CD4-positive, alpha-beta T cell treated with Interferon alpha-2 for 1 hour (primary cell): ENCODE data around the gene SCARB1.
A peak's percentile ranks its signal among the peaks of the same experiment; 100 is the strongest.

Experiments
- DNase-seq, 2 donors: peaks; one replicate each; pipeline ENCODE4 v3.0.0-alpha.2; 2020 to 2022

The SCARB1 gene

GRCh38 chr12:124790650-124791400 is 72.8 kb downstream of the SCARB1 start:
- no peak for DNase-seq

GRCh38 chr12:124788936-124789555 is 74.6 kb downstream of the SCARB1 start:
- DNase-seq: no peak

- DNase-seq: no peak
Measured at GRCh38 chr12:124786061-124786964, 77.4 kb downstream of the SCARB1 start.

GRCh38 chr12:124784871-124785572 is 78.6 kb downstream of the SCARB1 start:
- no peak for DNase-seq

- DNase-seq: no peak
Measured at GRCh38 chr12:124783087-124783486, 80.6 kb downstream of the SCARB1 start.

GRCh38 chr12:124782132-124782531 is 81.5 kb downstream of the SCARB1 start:
- no peak for DNase-seq

GRCh38 chr12:124780752-124781685 is 82.6 kb downstream of the SCARB1 start:
- DNase-seq: no peak

GRCh38 chr12:124780336-124780735 is 83.3 kb downstream of the SCARB1 start:
- DNase-seq: no peak

- no peak for DNase-seq
Measured at GRCh38 chr12:124779161-124780141, 84.2 kb downstream of the SCARB1 start.

- DNase-seq: no peak
Measured at GRCh38 chr12:124778411-124778810, 85.3 kb downstream of the SCARB1 start.

GRCh38 chr12:124777399-124778372 is 86.0 kb downstream of the SCARB1 start:
- DNase-seq: no peak

- DNase-seq: no peak
Measured at GRCh38 chr12:124776125-124776513, 87.5 kb downstream of the SCARB1 start.

- peak; percentile 44 to 46 for DNase-seq
Measured at GRCh38 chr12:124774462-124775167, 89.0 kb downstream of the SCARB1 start.

- DNase-seq: peak; percentile 23 to 68
Measured at GRCh38 chr12:124774054-124774461, 89.6 kb downstream of the SCARB1 start.

- DNase-seq: no peak
Measured at GRCh38 chr12:124772289-124773170, 91.1 kb downstream of the SCARB1 start.

- peak; percentile 74 to 78 for DNase-seq
Measured at GRCh38 chr12:124771462-124772288, 92.0 kb downstream of the SCARB1 start.
